SU-DHL-6 (cell line): ENCODE results near the gene APH1B.
"Not testable (repeated sequence)": the region's sequence is repeated elsewhere in the genome, so short reads cannot be mapped to it uniquely, and the experiment has no call there.

Experiments
- H2AFZ ChIP-seq: fragments of 200-600 bp; sonication (generic); 2 replicates; pipeline ENCODE4 v1.6.1; 2014; ENCODE audit warnings: low read depth, mild to moderate bottlenecking, moderate library complexity, mixed read lengths, antibody characterized with exemption, low read length; ENCODE audit not compliant: severe bottlenecking
- H3F3A ChIP-seq: fragments of 200-600 bp; shearing (Covaris generic); 2 replicates; pipeline ENCODE4 v1.6.0; 2016; ENCODE audit warnings: antibody characterized with exemption, mild to moderate bottlenecking; ENCODE audit not compliant: insufficient read depth
- H3K27ac ChIP-seq: fragments of 200-600 bp; sonication (generic); 2 replicates; pipeline ENCODE4 v1.5.1; 2016; ENCODE audit warnings: low read depth, mild to moderate bottlenecking, low read length, moderate library complexity, mixed read lengths
- H3K27me3 ChIP-seq: fragments of 200-600 bp; sonication (generic), shearing (Covaris generic); 2 replicates; pipeline ENCODE4 v1.6.0; 2014; ENCODE audit warnings: mild to moderate bottlenecking, low read length
- H3K36me3 ChIP-seq: fragments of 200-600 bp; sonication (generic); 2 replicates; pipeline ENCODE4 v1.6.1; 2014; ENCODE audit warnings: mild to moderate bottlenecking, low read length, mixed read lengths
- H3K4me2 ChIP-seq: fragments of 300-600, 200-600 bp; shearing (Covaris generic), sonication (generic); 2 replicates; pipeline ENCODE4 v1.6.0; 2014; ENCODE audit warnings: low read length, low read depth, mild to moderate bottlenecking; ENCODE audit not compliant: poor library complexity, severe bottlenecking
- H3K4me3 ChIP-seq: fragments of 200-600 bp; sonication (generic); 2 replicates; pipeline ENCODE4 v1.5.1; 2014; ENCODE audit warnings: antibody characterized with exemption, low read length, mild to moderate bottlenecking, mixed read lengths; ENCODE audit not compliant: insufficient read depth, poor library complexity, severe bottlenecking
- H3K79me2 ChIP-seq: fragments of 200-600 bp; sonication (generic); 2 replicates; pipeline ENCODE4 v1.6.1; 2014; ENCODE audit warnings: mild to moderate bottlenecking, low read length, moderate library complexity; ENCODE audit not compliant: insufficient read depth
- H3K9ac ChIP-seq: fragments of 200-600 bp; sonication (generic); 2 replicates; pipeline ENCODE4 v1.7.0; 2014; ENCODE audit warnings: mild to moderate bottlenecking, low read length
- H3K9me2 ChIP-seq: fragments of 200-600 bp; sonication (generic); replicated peaks from 2 replicates; pipeline ENCODE4 v1.6.1; 2014; ENCODE audit warnings: low read length; ENCODE audit not compliant: insufficient read depth
- H3K9me3 ChIP-seq: fragments of 200-600 bp; sonication (generic); 2 replicates; pipeline ENCODE4 v1.6.1; 2014; ENCODE audit warnings: low read length, mixed read lengths; ENCODE audit not compliant: insufficient read depth
- H4K20me1 ChIP-seq: fragments of 200-600 bp; sonication (generic); 2 replicates; pipeline ENCODE4 v1.6.1; 2014; ENCODE audit warnings: low read depth, mild to moderate bottlenecking, antibody characterized with exemption, low read length, moderate library complexity, mixed read lengths
- EZH2phosphoT487 ChIP-seq: fragments of 200-600 bp; sonication (generic), shearing (Covaris generic); conservative IDR thresholded peaks from 2 replicates; pipeline ENCODE4 v1.6.1; 2018; ENCODE audit warnings: mild to moderate bottlenecking, antibody characterized with exemption, low read length, moderate library complexity, mixed read lengths
- TF ChIP-seq, protein P1 (sequence below): fragments of 200-600 bp; sonication (generic); IDR thresholded peaks from one replicate; pipeline ENCODE4 v1.5.1; 2017; ENCODE audit warnings: antibody characterized with exemption, mild to moderate bottlenecking, low read length, moderate library complexity; ENCODE audit not compliant: insufficient read depth, poor library complexity, severe bottlenecking

The APH1B gene

DNA sequence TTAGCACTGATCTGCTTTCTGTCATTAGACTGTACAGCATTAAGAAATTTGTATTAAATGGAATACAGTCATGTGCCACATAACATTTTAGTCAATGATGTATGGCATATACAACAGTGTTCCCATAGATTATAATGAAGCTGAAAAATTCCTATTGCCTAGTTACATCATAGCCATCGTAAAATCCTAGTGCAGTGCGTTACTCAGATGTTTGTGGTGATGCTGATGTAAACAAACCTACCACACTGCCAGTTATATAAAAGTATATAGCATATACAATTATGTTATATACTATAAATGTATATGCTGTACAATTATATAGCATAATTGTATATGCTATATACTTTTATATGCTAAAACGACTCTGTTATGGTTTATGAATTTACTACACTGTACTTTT lies 41.7 kb downstream of the APH1B start:
- no peak overlapping the region for H3K4me3 ChIP-seq
- H3K36me3 ChIP-seq: no peaks in the 10 kb centered on the region
- no peaks in the 10 kb centered on the region for H3K9me2 ChIP-seq
- TF ChIP-seq EZH2phosphoT487: no peak
- TF ChIP-seq, protein P1, sequence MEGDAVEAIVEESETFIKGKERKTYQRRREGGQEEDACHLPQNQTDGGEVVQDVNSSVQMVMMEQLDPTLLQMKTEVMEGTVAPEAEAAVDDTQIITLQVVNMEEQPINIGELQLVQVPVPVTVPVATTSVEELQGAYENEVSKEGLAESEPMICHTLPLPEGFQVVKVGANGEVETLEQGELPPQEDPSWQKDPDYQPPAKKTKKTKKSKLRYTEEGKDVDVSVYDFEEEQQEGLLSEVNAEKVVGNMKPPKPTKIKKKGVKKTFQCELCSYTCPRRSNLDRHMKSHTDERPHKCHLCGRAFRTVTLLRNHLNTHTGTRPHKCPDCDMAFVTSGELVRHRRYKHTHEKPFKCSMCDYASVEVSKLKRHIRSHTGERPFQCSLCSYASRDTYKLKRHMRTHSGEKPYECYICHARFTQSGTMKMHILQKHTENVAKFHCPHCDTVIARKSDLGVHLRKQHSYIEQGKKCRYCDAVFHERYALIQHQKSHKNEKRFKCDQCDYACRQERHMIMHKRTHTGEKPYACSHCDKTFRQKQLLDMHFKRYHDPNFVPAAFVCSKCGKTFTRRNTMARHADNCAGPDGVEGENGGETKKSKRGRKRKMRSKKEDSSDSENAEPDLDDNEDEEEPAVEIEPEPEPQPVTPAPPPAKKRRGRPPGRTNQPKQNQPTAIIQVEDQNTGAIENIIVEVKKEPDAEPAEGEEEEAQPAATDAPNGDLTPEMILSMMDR: no peak
- no peaks in the 10 kb centered on the region for H3K79me2 ChIP-seq
- no peaks in the 10 kb centered on the region for H3K27me3 ChIP-seq
- no peak overlapping the region for H3K4me2 ChIP-seq
- H3K9ac ChIP-seq: no peak overlapping the region
- H4K20me1 ChIP-seq: no peaks in the 10 kb centered on the region
- no peaks in the 10 kb centered on the region for H3F3A ChIP-seq
- H3K9me3 ChIP-seq: no peaks in the 10 kb centered on the region
- H2AFZ ChIP-seq: no peak overlapping the region
- no peak overlapping the region for H3K27ac ChIP-seq

- H3K79me2 ChIP-seq, H3K9me2 ChIP-seq, H3K27me3 ChIP-seq, H3K27ac ChIP-seq, H3K9me3 ChIP-seq, H3K36me3 ChIP-seq, H3K4me3 ChIP-seq, H3F3A ChIP-seq, H4K20me1 ChIP-seq, H2AFZ ChIP-seq, H3K4me2 ChIP-seq, H3K9ac ChIP-seq: not testable (repeated sequence)
Measured at GRCh38 chr15:63320446-63320845, 43.0 kb downstream of the APH1B start.

GRCh38 chr15:63320981-63321380 lies 43.6 kb downstream of the APH1B start:
- H2AFZ ChIP-seq, H3K79me2 ChIP-seq, H3K4me2 ChIP-seq, H3K27ac ChIP-seq, H4K20me1 ChIP-seq, H3F3A ChIP-seq, H3K36me3 ChIP-seq, H3K9ac ChIP-seq, H3K4me3 ChIP-seq, H3K27me3 ChIP-seq, H3K9me3 ChIP-seq, H3K9me2 ChIP-seq: not testable (repeated sequence)

- no peak overlapping the region for H3K9ac ChIP-seq
- no peaks in the 10 kb centered on the region for H3K27me3 ChIP-seq
- H3K9me3 ChIP-seq: no peaks in the 10 kb centered on the region
- no peak overlapping the region for H3K4me3 ChIP-seq
- no peaks in the 10 kb centered on the region for H3K79me2 ChIP-seq
- no peaks in the 10 kb centered on the region for H3K9me2 ChIP-seq
- no peaks in the 10 kb centered on the region for H3K36me3 ChIP-seq
- H4K20me1 ChIP-seq: no peaks in the 10 kb centered on the region
- H3K4me2 ChIP-seq: no peak overlapping the region
- no peak overlapping the region for H2AFZ ChIP-seq
- H3K27ac ChIP-seq: no peak overlapping the region
- no peaks in the 10 kb centered on the region for H3F3A ChIP-seq
- TF ChIP-seq, protein P1: no peak
- no peak for TF ChIP-seq EZH2phosphoT487
Measured at GRCh38 chr15:63321462-63321861, 44.1 kb downstream of the APH1B start.
